ENCODE results near the gene SLFN12.
"Not testable (repeated sequence)": the region's sequence is repeated elsewhere in the genome, so short reads cannot be mapped to it uniquely, and the experiment has no call there.

Gene SLFN12

DNA sequence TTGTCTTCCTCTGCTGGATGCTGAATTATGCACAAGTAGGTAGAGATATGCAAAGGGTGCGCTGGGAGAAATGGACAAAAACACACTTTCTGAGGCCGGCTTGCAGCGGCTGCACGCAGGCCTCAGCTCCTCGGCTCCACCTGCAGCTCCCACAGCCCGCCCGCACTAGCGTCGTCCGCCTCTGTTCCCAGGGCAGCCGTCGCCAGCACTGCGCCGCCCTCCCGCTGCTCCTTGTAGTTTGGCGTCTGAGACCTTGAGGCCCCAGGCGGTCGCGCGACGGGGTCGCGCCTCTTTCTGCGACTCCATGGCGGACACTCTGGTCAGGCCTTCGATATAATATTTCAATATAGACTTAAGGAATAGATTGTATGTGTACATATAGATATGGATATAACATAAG lies 24.8 kb downstream of the SLFN12 start:
- DNase-seq = no peak

DNA sequence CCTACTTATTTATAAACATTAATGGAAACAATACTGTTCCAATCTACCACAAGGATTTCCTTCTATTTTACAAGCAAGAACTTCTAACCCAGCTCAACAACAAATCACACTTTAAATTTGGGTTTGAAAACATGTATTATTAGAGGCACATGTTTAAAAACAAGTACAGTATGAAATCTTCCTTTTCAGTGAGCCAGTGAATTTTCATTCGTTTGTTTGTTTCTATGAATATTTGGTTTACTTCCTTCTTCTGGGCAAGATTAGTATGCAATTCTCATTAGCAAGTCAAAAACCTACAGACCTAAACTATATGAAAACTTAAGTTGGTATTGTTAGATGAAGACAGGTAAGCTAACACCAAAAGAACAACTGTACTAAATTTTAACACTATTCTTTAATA lies 25.7 kb downstream of the SLFN12 start:
- DNase-seq = no peak

GRCh38 chr17:35404360-35404759 lies 27.9 kb downstream of the SLFN12 start:
- no peak for DNase-seq

DNA sequence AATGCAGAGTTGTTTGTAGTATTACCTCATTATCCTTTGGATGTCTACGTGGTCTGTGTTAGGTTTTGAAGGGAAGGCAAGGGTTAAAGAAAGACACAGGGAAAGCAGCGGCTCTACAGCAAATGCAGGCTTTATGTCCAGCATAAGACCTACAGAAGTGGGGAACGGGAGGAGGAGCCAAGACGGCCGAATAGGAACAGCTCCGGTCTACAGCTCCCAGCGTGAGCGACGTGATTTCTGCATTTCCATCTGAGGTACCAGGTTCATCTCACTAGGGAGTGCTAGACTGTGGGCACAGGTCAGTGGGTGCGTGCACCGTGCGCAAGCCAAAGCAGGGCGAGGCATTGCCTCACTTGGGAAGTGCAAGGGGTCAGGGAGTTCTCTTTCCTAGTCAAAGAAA lies 38.5 kb downstream of the SLFN12 start:
- DNase-seq = not testable (repeated sequence)

- DNase-seq = no peak
These were observed 41.6 kb downstream of the SLFN12 start for GRCh38 chr17:35390663-35391062.

- no peak for DNase-seq
These were observed 42.1 kb downstream of the SLFN12 start for GRCh38 chr17:35390156-35390555.

DNA sequence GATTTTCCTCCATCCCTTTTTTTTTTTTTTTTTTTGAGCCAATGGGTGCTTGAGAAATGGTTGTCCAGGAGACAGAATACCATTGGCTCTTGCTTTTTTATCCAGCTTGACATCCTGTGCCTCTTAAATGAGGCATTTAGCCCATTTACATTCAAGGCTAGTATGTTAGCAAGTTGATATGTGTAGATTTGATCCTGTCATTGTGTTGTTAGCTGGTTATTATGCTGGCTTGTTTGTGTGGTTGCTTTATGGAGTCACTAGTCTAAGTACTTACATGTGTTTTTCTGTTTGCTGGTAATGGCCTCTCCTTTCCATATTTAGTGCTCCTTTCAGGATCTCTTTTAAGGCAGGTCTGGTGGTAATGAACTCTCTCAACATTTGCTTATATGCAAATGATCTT lies 44.8 kb downstream of the SLFN12 start:
- no peak for DNase-seq

GRCh38 chr17:35377706-35378105 lies 54.6 kb downstream of the SLFN12 start:
- no peak for DNase-seq

GRCh38 chr17:35377068-35377467 lies 55.2 kb downstream of the SLFN12 start:
- DNase-seq = no peak

- DNase-seq = no peak
These were observed 56.1 kb downstream of the SLFN12 start for GRCh38 chr17:35376245-35376644.

GRCh38 chr17:35374766-35375344 lies 57.4 kb downstream of the SLFN12 start:
- DNase-seq = no peak

- DNase-seq = peak; percentile 62
These were observed 58.1 kb downstream of the SLFN12 start for GRCh38 chr17:35373984-35374765.

DNA sequence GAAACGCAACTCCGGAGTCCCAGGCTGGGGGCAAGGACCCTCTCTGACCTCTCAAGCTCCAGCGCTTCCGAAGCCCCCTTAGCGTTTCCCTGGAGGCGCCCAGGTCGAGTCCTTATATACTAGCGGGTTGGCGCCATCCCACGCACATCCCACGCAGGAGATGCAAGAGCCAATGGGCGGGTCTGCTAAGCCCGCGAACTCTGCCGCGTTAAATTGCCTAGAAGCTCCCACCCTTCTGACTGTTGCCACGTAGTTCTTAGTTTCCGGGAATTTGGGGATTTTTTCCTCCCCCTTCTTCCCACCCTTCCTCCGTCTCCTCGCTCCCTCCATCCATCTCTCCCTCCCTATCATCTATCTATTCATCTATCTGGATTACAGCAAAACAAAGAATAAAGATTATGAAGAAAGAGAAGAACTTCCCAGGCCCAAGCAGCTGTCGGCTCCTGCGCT lies 58.7 kb downstream of the SLFN12 start, which contains the start of gene SLFN11:
Gene SLFN11, minus strand, starts transcription at position 88 of the 450 bp plus-strand sequence. CDS start 9,814 bp downstream, outside the sequence.
- DNase-seq = peak; percentile 90

DNA sequence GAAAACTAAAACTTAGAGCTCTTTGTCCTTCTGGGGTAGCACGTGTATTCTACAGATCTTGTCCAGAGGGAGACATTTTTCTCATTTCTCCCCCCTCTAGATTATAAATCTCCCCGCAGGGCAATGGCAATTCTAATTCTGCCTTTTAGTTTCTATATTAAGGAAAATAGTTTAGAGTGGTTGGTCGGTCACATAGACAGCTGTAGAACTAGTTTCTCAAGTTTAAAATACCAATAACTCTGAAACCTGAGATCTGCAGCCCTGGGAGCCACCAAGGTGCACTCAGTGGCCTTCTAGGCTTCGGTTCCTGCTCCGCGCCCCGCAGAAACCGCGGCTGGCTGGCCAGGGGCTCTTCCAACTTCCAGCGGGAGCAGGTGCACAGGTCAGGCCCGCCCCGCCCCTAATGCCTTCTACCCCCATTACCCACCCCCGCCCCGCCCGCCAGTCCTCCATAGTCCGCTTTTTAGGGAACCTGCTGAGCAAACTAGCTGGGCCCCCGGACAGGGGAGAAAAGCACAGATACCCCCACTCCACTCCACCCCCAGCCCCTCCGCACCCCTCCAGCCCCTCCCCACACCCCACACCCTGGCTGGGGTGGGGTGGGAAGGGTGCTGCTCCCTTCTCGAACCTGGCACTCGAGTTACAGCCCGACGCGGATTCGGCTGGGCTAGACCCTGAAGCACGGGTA lies 59.3 kb downstream of the SLFN12 start:
- DNase-seq = peak; percentile 25

GRCh38 chr17:35371934-35372333 lies 60.4 kb downstream of the SLFN12 start:
- no peak for DNase-seq

DNA sequence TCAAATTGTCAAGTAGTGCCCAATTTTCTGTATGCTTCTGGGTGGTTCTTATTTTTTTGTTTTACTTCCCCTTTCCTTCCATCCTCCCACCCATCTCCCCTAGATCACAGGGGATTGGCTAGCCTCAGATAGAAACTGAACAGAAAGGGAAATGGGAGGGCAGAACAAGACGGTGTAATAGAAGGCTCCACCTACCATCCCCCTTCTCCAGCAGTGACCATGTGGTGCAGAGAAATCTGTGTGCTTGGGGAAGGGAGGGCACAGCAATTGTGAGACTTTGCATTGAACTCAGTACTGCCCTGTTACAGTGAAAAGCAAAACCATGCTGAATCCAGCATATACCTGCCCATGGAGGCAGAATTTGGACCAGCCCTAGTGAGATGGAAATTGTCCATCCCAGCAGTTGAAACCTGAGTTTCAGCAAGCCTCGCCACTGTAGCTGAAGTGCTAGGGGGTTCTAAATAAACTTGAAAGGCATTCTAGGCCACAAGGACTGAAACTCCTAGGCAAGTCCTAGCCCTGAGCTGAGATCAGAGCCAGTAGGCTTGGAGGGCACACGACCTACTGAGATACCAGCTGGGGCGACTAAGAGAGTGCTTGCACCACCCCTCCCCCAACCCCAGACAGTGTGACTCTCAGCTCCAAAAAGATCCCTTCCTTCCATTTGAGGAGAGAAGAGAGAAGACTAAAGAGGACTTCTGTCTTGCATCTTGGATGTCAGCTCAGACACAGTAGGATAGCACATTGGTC lies 64.0 kb downstream of the SLFN12 start:
- no peak for DNase-seq

DNA sequence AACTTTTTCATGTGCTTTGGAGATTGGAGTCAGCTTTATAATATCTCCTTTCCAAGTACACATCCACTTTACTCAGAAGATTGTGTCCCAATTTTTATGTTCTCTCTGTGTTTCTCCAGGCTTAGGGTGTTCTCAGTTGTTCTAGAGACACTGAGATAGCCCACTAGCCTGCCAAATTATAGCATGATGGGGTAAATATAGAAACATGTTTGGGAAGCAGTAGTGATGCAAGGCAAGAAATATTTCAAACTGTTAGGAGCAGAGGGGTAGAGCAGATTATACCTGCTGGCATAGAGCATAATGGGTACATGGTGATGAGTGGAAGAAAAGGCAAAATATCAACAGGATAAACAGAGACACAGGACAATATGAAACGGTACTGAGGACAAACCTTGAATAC lies 71.3 kb downstream of the SLFN12 start:
- DNase-seq = no peak
